Astrocyte (in vitro differentiated cells and primary cell): ENCODE data around the gene PPP1R12B. TPM values are rescaled to one million over a fixed set of nuclear protein-coding genes. Genes with fewer than 3 reads are reported as not detected.
A peak's percentile ranks its signal among the peaks of the same experiment; 100 is the strongest.
"Not testable (repeated sequence)": the region's sequence is repeated elsewhere in the genome, so short reads cannot be mapped to it uniquely, and the experiment has no call there.

ENCODE experiments used
- DNase-seq: peaks from one replicate; pipeline ENCODE4 v3.0.0-alpha.2; 2010; ENCODE audit warnings: low read depth
- FAIRE-seq: peaks from 2 replicates; lab custom pipeline; 2011; peaks lifted over from hg19 to GRCh38; lab: Jason Lieb, UNC
- H2AFZ ChIP-seq: 2 replicates; pipeline ENCODE4 v1.6.0; 2012; ENCODE audit warnings: low read depth, low read length, inconsistent platforms
- H3K27ac ChIP-seq: 2 replicates; pipeline ENCODE4 v1.5.1; 2011; ENCODE audit warnings: low read depth, low read length, inconsistent platforms
- H3K27me3 ChIP-seq: 2 replicates; pipeline ENCODE4 v1.6.0; 2011; ENCODE audit warnings: low read length, inconsistent platforms; ENCODE audit not compliant: insufficient read depth
- H3K36me3 ChIP-seq: 2 replicates; pipeline ENCODE4 v1.5.1; 2011; ENCODE audit warnings: low read length, inconsistent platforms; ENCODE audit not compliant: insufficient read depth
- H3K4me1 ChIP-seq: 2 replicates; pipeline ENCODE4 v1.5.1; 2011; ENCODE audit warnings: low read length, inconsistent platforms; ENCODE audit not compliant: insufficient read depth
- H3K4me2 ChIP-seq: 2 replicates; pipeline ENCODE4 v1.6.0; 2012; ENCODE audit warnings: low read length, inconsistent platforms
- H3K4me3 ChIP-seq: 2 replicates; pipeline ENCODE4 v1.5.1; 2011; ENCODE audit warnings: low read depth, mild to moderate bottlenecking, low read length, inconsistent platforms; ENCODE audit not compliant: insufficient read depth
- H3K79me2 ChIP-seq: 2 replicates; pipeline ENCODE4 v1.6.0; 2012; ENCODE audit warnings: mild to moderate bottlenecking, low read length, inconsistent platforms; ENCODE audit not compliant: insufficient read depth
- H3K9ac ChIP-seq: 2 replicates; pipeline ENCODE4 v1.6.0; 2012; ENCODE audit warnings: mild to moderate bottlenecking, low read length, inconsistent platforms
- H3K9me3 ChIP-seq: 2 replicates; pipeline ENCODE4 v1.5.1; 2012; ENCODE audit warnings: low read depth, mild to moderate bottlenecking, low read length, inconsistent platforms; ENCODE audit not compliant: insufficient read depth
- H4K20me1 ChIP-seq: 2 replicates; pipeline ENCODE4 v1.6.0; 2012; ENCODE audit warnings: low read length, inconsistent platforms; ENCODE audit not compliant: insufficient read depth
- H3K27ac Mint-ChIP-seq: one replicate; pipeline ENCODE4 v1.8.0; 2021; ENCODE audit warnings: mild to moderate bottlenecking, mixed read lengths; ENCODE audit not compliant: unreplicated experiment
- H3K27me3 Mint-ChIP-seq: one replicate; pipeline ENCODE4 v1.8.0; 2021; ENCODE audit warnings: low read depth, mixed read lengths; ENCODE audit not compliant: unreplicated experiment
- H3K36me3 Mint-ChIP-seq: one replicate; pipeline ENCODE4 v1.8.0; 2021; ENCODE audit warnings: low read depth, mixed read lengths; ENCODE audit not compliant: unreplicated experiment
- H3K4me1 Mint-ChIP-seq: one replicate; pipeline ENCODE4 v1.8.0; 2021; ENCODE audit warnings: low read depth, mixed read lengths; ENCODE audit not compliant: unreplicated experiment
- H3K4me3 Mint-ChIP-seq: one replicate; pipeline ENCODE4 v1.8.0; 2021; ENCODE audit warnings: mild to moderate bottlenecking, moderate library complexity, mixed read lengths; ENCODE audit not compliant: unreplicated experiment
- H3K9me3 Mint-ChIP-seq: one replicate; pipeline ENCODE4 v1.8.0; 2021; ENCODE audit warnings: mild to moderate bottlenecking, mixed read lengths; ENCODE audit not compliant: unreplicated experiment
- CTCF ChIP-seq: IDR thresholded peaks from 2 replicates; pipeline ENCODE4 v1.5.1; 2011; ENCODE audit warnings: low read depth, mild to moderate bottlenecking, inconsistent platforms, low read length, moderate library complexity; ENCODE audit not compliant: insufficient read depth
- EZH2 ChIP-seq: IDR thresholded peaks from 2 replicates; pipeline ENCODE4 v1.6.1; 2012; ENCODE audit warnings: mild to moderate bottlenecking, low read length, inconsistent platforms; ENCODE audit not compliant: insufficient read depth
- total RNA-seq: library from RNA; stranded (reverse); gene quantifications from 2 replicates; pipeline ENCODE4 v1.2.1, GENCODE V29; 2021

Gene PPP1R12B
- total RNA-seq, 1 donor from 2014 or later = 12.2 TPM

- no peak overlapping the region for H3K9ac ChIP-seq
- Mint-ChIP-seq H3K27ac (no peak overlapping the region), H3K9me3 (no peaks in the 10 kb centered on the region), H3K4me1 (peaks cover 11% of the 10 kb centered on the region), H3K36me3 (no peaks in the 10 kb centered on the region), H3K27me3 (peaks cover 46% of the 10 kb centered on the region), H3K4me3 (no peak overlapping the region)
- H4K20me1 ChIP-seq = no peaks in the 10 kb centered on the region
- DNase-seq (peak; percentile 26), FAIRE-seq (no peak)
- H3K79me2 ChIP-seq = no peaks in the 10 kb centered on the region
- H3K36me3 ChIP-seq = no peaks in the 10 kb centered on the region
- H3K9me3 ChIP-seq = no peaks in the 10 kb centered on the region
- no peak overlapping the region for H3K4me2 ChIP-seq
- H3K4me1 ChIP-seq = peaks cover 11% of the 10 kb centered on the region
- H3K27me3 ChIP-seq = peaks cover 13% of the 10 kb centered on the region
- H3K4me3 ChIP-seq = no peak overlapping the region
- peak; percentile 24 for TF ChIP-seq CTCF
- TF ChIP-seq EZH2 = no peak
- H3K27ac ChIP-seq = no peak overlapping the region
- H2AFZ ChIP-seq = no peak overlapping the region
These were observed 277.2 kb downstream of the PPP1R12B start for GRCh38 chr1:202625416-202626360.

- H3K27ac Mint-ChIP-seq, DNase-seq, H3K9me3 ChIP-seq, H3K9ac ChIP-seq, H3K4me2 ChIP-seq, H4K20me1 ChIP-seq, H3K9me3 Mint-ChIP-seq, H3K4me1 Mint-ChIP-seq, H3K27ac ChIP-seq, H3K36me3 ChIP-seq, H3K79me2 ChIP-seq, H2AFZ ChIP-seq, H3K4me3 ChIP-seq, H3K36me3 Mint-ChIP-seq, H3K4me3 Mint-ChIP-seq, FAIRE-seq: not testable (repeated sequence)
- H3K27me3 Mint-ChIP-seq = peaks cover 46% of the 10 kb centered on the region
- peaks cover 19% of the 10 kb centered on the region for H3K27me3 ChIP-seq
- peaks cover 11% of the 10 kb centered on the region for H3K4me1 ChIP-seq
These were observed 278.5 kb downstream of the PPP1R12B start for GRCh38 chr1:202627036-202627435.

GRCh38 chr1:202627841-202628565 lies 279.5 kb downstream of the PPP1R12B start:
- no peak overlapping the region for H3K27ac ChIP-seq
- H3K9me3 Mint-ChIP-seq = no peaks in the 10 kb centered on the region

More at GRCh38 chr1:202627841-202628565, 279.5 kb downstream of the PPP1R12B start:
- Histone ChIP-seq H2AFZ (no peak overlapping the region), H3K4me1 (peaks cover 7% of the 10 kb centered on the region), H3K4me3 (no peak overlapping the region), H3K27me3 (peaks cover 19% of the 10 kb centered on the region), H4K20me1 (no peaks in the 10 kb centered on the region), H3K9ac (no peak overlapping the region), H3K79me2 (no peaks in the 10 kb centered on the region), H3K4me2 (no peak overlapping the region), H3K9me3 (no peaks in the 10 kb centered on the region), H3K36me3 (no peaks in the 10 kb centered on the region)
- no peak for TF ChIP-seq CTCF
- no peak for TF ChIP-seq EZH2
- Mint-ChIP-seq H3K4me3 (no peak overlapping the region), H3K27ac (no peak overlapping the region), H3K4me1 (peaks cover 2% of the 10 kb centered on the region), H3K27me3 (peaks cover 56% of the 10 kb centered on the region), H3K36me3 (no peaks in the 10 kb centered on the region)
- no peak for DNase-seq
- no peak for FAIRE-seq
